Left lobe of liver (tissue), 2 donors: ENCODE measurements around the gene SMAD6. TPM values are rescaled to one million over a fixed set of nuclear protein-coding genes. Genes with fewer than 3 reads are reported as not detected.

Experiments used
- ATAC-seq: fragments of 200-7000 bp; cut with Tn5 transposase; one replicate; pipeline ENCODE4 v1.9.1; 2020; ENCODE audit warnings: mild to moderate bottlenecking, moderate library complexity
- DNase-seq: peaks from one replicate; pipeline ENCODE4 v3.0.0-alpha.2; 2020; ENCODE audit warnings: low spot score
- total RNA-seq: library from RNA; stranded (reverse); gene quantifications from one replicate; pipeline ENCODE4 v1.2.1, GENCODE V29; 2021
- donor health status: DM: no; HTN: no; CAD: no; lungs with moderate emphysema.
- donor health status: DM: no; HTN: yes; CAD: no.

Gene SMAD6
- total RNA-seq, 1 donor from 2014 or later: 16.2 TPM

GRCh38 chr15:66786708-66787488 lies 84.9 kb downstream of the SMAD6 start:
- no peak for ATAC-seq
- DNase-seq: no peak

GRCh38 chr15:66787489-66787871 lies 85.4 kb downstream of the SMAD6 start:
- ATAC-seq: no peak
- DNase-seq: peak; percentile 34

- no peak for ATAC-seq
- DNase-seq: no peak
Measured at GRCh38 chr15:66788024-66788423, 86.0 kb downstream of the SMAD6 start.

GRCh38 chr15:66789029-66790025 lies 87.3 kb downstream of the SMAD6 start:
- DNase-seq: peak; percentile 51
- ATAC-seq: peak; percentile 94

- no peak for ATAC-seq
- peak; percentile 41 for DNase-seq
Measured at GRCh38 chr15:66795851-66796250, 93.8 kb downstream of the SMAD6 start.

GRCh38 chr15:66796343-66796742 lies 94.3 kb downstream of the SMAD6 start:
- no peak for ATAC-seq

GRCh38 chr15:66797921-66798320 lies 95.9 kb downstream of the SMAD6 start:
- ATAC-seq (no peak), DNase-seq (peak; percentile 24)

More at GRCh38 chr15:66796343-66796742, 94.3 kb downstream of the SMAD6 start:
- no peak for DNase-seq

- DNase-seq: peak; percentile 23
- ATAC-seq: no peak
Measured at GRCh38 chr15:66798426-66799061, 96.5 kb downstream of the SMAD6 start.

GRCh38 chr15:66799242-66799641 lies 97.2 kb downstream of the SMAD6 start:
- DNase-seq (no peak), ATAC-seq (no peak)

- DNase-seq: peak; percentile 23
- ATAC-seq: no peak
Measured at GRCh38 chr15:66800584-66801235, 98.7 kb downstream of the SMAD6 start.

- no peak for ATAC-seq
- no peak for DNase-seq
Measured at GRCh38 chr15:66801266-66801665, 99.2 kb downstream of the SMAD6 start.

GRCh38 chr15:66802025-66803001 lies 100.3 kb downstream of the SMAD6 start:
- no peak for ATAC-seq

GRCh38 chr15:66803182-66803729 lies 101.2 kb downstream of the SMAD6 start:
- peak; percentile 65 for ATAC-seq
- DNase-seq: peak; percentile 59

More at GRCh38 chr15:66802025-66803001, 100.3 kb downstream of the SMAD6 start:
- no peak for DNase-seq

- ATAC-seq: no peak
Measured at GRCh38 chr15:66803749-66804148, 101.7 kb downstream of the SMAD6 start.

GRCh38 chr15:66805202-66805885 lies 103.3 kb downstream of the SMAD6 start:
- peak; percentile 31 for DNase-seq
- no peak for ATAC-seq

More at GRCh38 chr15:66803749-66804148, 101.7 kb downstream of the SMAD6 start:
- DNase-seq: no peak

- DNase-seq: peak; percentile 22
Measured at GRCh38 chr15:66808181-66808824, 106.3 kb downstream of the SMAD6 start.

GRCh38 chr15:66809664-66810063 lies 107.6 kb downstream of the SMAD6 start:
- DNase-seq: no peak
- no peak for ATAC-seq

More at GRCh38 chr15:66808181-66808824, 106.3 kb downstream of the SMAD6 start:
- ATAC-seq: no peak

GRCh38 chr15:66815318-66815717 lies 113.3 kb downstream of the SMAD6 start:
- ATAC-seq (no peak), DNase-seq (no peak)
